ENCODE data around the gene BPIFB2.

BPIFB2 gene

DNA sequence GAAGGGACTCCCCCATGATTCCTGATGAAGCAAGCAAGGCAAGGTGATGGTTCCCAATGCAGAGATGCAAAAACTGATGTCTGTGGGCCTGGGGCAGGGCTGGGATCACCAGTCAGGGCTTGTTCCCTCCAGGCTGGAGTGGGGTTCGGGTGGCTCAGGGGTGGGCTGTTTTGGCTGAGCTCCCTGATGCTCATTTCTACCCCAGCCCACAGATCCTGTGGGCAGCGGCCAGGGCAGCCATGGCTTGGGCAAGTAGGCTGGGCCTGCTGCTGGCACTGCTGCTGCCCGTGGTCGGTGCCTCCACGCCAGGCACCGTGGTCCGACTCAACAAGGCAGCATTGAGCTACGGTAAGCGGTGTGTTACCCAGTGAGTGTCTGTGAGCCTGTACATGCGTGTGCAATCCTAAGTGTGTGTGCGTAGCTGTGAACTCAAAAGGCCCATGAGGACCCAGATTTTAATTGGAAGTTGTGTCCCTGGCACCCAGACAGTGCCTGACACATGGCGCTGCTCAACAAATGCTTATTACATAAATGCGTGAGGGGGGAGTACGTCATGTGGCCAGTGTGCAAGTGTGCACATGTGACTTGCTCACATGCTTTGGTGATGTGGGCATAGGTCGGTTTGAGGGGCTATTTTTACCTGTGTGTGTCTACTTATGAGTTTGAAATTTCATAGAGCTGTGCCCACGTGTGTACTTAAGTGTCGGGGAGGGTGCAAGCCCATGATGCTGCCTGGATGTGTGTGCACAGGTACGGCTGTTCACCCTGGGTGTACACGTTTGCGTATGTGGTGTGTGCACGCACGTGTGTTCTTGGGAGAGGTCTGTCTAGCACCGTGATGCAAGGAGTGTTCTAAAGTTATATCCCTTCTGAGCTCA, 1.1 kb downstream of the BPIFB2 start:
- DNase-seq (ENCODE audit: low read depth in 3 of 3), result no peak

DNA sequence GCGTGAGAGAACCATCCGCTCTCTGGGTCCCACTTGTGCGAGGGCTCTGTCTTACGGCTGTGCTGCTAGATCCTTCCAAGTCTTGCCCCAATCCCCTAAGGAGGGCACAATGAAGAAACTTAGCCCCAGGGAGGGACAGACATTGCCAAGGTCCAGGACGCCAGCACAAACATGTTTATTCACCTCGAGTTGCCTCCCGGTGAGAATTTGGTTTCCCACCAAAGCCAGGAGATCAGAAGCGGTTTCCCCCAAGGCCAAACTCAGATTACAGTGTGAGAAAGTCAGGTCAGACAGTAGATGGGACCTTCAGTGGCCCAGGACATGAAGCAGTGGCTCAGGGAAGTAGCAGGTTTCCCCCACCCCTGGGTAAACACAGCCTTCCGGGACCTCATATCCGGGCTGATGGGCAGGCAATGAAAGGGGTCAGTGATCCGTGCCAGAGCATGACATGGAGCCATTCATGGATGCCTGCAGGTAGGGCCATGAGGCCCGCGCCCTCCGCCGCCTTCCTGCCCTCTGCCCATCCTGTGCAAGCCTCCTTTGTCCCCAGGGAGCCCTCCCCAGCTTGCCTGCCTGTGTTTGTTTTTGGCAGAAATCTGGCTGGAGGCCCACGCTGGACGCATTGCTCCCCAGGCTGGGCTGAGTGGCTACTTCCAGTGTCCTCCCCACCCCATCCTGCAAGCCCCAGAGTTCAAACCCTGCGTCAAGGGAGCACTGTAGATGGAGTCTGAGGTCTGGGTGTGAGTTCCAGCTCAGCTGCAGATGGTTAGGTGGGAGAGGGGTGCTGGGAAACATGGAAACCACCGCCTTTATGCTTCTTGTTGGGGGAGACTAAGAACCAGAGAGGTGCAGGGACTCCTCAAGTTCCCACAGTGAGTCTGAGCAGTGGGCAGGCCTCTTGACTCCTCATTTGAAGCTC, 2.0 kb downstream of the BPIFB2 start:
- DNase-seq (ENCODE audit: low read depth in 3 of 3), result no peak

DNA sequence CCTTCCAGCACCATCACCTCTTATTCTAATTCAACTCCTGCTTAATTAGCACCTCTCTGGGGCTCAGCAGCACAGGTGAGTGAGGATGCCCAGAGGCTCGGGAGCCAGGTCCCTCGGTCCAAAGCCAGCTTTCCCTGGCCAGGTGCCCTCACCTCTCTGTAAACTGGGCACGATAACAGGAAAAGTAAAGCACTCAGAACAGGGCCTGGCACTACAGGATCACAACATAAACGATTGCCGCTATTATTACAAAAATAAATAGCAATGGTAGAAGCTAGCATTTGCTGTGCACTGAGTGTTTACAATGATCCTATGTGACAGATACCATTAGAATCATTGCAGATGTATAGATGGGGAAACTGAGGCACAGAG, 2.6 kb downstream of the BPIFB2 start:
- DNase-seq (ENCODE audit: low read depth in 3 of 3), result no peak

DNA sequence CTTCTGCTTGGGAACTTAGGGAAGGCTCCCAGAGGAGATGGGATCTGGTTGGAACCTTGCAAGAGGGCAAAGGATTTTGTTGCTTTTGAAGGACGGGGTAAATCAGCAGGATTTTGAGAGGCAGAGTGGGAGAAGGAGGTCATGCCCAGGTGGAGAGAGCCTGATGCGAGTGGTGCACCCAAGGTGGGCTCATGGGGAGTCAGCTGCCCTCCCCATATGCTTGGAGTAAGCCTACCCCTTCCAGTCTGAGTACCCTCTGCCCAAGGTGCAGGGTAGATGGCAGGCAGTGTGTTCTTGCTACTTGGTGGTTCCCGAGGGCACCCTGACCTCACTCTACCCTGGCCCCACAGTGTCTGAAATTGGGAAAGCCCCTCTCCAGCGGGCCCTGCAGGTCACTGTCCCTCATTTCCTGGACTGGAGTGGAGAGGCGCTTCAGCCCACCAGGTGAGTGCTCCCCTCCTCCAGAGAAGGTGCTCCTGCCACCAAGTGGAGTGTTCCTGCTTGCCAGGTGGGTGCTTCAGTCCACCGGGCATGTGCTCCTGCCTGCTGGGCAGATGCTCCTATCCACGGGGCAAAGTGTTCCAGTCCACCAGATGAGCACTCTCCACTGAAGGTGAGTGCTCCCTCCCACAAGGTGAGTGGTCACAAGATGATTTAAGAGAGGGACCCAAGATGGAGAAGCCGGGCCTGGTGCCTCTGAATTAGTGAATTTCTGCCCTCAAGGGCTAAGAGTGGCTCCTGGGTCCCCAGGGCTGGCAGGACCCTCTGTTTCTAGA, 3.4 kb downstream of the BPIFB2 start:
- DNase-seq (ENCODE audit: low read depth in 3 of 3), result no peak

DNA sequence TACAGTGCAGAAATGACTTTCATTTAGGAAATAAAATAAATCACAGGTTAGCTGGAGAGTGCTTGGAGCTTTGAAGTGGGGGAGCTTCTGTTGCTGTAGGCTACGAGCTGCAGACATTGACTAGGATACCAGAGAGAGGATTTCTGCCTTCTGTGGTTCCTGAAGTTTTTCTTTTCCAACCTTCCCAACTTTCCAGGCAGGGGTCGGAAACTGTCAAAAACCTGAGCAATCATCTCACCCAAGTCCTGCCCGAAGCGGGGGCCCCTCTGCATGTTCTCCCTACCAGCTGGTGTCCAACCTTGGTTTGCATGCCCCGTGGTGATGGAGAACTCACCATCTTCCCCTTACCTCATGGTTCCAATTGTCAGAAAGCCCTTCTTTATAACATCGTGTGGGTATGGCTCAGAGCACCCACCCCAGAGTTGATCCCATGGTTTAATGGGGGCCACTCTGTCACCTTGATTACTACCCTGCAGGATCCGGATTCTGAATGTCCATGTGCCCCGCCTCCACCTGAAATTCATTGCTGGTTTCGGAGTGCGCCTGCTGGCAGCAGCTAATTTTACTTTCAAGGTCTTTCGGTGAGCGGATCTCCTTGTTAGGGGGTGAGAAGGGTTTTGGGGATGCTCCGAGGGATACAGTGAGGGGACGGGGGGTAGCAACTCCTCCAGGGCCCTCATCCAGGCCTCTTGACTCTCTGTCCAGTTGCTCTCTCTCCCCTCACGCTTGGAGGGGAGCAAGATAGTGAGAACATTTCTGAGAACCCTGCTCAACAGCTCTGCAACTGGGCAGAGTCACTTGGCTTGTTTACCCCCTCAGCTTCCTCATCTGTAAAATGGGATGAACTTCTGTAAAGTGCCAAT, 5.1 kb downstream of the BPIFB2 start:
- DNase-seq (ENCODE audit: low read depth in 3 of 3), result no peak

DNA sequence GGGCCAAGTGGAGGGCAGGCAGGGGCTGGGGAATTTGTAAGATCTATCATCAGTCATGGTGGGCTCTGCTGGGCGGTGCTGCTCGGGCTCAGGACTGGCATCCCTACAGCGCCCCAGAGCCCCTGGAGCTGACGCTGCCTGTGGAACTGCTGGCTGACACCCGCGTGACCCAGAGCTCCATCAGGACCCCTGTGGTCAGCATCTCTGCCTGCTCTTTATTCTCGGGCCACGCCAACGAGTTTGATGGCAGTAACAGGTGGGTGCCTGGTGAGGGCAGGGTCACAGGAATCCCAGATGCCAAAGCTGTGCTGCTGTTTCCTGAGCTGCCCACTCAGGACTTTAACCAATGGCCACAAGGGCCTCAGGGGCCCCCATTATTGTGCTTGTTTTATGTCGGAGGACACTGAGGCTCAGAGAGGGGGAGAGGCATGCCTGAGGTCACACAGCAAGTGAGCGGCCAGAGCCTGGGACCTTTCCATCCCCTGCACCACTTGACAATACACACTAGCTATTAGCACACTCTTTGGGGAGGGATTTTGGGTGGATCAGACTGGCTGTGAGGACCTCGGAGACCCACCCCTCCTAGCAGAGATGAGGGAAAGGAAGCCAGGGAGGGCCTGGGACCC, 6.3 kb downstream of the BPIFB2 start:
- DNase-seq (ENCODE audit: low read depth in 3 of 3), result no peak

DNA sequence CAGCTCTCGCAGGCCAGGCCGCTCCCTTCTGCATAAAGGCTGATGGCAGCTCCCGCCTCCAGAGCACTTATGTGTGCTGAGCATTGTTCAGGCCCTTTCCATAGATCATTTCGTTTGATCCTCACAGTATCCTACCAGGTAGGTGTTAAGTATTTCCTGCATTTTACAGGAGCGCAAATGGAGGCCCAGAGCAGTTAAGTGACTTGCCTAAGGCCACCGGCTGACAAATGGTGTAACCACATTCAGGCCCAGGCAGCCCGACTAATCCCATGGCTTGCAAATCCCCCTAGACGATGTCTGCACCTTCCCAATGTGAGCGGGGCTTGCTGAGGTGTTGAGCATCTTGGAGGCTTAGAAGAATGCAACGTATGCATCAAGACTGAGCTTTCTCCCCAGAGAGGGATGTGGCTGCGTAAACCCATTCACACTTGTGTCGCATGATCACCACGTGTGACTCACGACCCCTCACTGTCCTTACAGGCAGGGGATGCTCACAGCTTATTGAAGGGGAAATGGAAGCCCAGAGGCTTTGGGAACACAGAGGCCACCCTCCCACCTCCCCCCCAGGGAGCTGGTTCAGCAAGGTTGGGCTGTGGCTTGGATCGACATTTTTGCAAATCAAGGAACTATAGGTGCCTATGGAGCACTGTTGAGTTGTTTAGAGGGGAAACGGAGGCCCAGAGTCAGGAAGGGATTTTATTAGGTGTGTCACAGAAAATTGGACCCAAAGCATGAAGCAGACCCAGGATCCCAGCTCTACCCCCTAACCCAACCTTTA, 7.0 kb downstream of the BPIFB2 start:
- DNase-seq (ENCODE audit: low read depth in 3 of 3), result no peak

DNA sequence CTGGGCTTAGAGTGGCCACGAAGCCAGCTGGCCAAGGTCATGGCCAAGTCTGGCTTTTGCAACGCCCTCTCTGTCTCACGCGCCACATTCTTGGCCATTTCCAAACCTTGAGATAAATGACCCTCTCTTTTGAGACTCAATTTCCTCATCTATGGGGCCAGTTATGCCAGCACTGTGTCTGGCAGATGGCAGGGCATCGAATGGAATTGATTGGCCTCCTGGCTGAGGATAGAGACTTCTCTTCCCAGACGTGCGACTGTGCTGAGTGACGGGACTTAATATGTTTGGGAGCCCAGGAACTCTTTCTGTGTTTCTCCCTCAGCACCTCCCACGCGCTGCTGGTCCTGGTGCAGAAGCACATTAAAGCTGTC, 7.6 kb downstream of the BPIFB2 start:
- no peak for DNase-seq (ENCODE audit: low read depth in 3 of 3)

DNA sequence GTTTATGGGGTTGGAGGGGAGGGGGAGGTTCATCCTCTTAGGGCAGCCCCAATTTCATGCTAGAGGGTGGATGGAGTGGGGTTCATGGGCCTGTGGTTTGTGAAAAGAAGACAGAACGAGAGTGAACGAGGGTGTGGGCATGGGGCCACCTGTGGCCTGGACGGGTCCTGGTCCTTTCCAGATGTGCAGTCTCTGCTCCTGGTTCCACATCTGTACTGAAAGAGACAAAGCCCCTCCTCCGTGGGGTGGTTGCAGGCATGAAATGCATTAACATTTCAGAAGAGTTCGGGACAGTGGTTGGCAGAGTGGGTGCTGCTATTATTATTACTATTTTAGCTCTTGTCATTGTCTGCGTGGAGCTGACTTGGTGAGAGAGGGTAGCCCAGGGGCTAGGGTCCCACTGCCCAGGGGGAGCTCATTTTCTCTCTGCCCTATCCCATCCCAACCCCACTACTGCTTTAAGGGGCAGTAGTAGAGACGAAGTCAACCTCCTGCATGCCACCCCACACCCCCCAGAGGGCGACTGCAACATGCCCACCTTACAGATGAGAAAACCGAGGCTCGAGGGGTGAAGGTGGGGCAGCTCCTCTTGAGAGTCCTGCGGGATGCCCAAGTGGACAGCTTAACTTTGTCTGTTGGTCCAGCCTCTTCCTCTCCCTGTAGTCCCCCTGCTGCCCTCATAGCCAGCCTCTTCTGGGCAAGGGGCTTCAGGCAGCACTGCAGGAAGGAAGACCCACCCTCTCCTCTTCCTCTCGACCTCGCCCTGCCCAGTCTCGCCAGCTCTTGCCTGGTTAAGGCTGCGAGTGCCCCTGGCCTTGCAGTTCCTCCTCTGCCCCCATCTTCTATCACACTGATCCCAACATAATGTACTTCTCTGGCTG, 8.4 kb downstream of the BPIFB2 start:
- no peak for DNase-seq (ENCODE audit: low read depth in 3 of 3)

DNA sequence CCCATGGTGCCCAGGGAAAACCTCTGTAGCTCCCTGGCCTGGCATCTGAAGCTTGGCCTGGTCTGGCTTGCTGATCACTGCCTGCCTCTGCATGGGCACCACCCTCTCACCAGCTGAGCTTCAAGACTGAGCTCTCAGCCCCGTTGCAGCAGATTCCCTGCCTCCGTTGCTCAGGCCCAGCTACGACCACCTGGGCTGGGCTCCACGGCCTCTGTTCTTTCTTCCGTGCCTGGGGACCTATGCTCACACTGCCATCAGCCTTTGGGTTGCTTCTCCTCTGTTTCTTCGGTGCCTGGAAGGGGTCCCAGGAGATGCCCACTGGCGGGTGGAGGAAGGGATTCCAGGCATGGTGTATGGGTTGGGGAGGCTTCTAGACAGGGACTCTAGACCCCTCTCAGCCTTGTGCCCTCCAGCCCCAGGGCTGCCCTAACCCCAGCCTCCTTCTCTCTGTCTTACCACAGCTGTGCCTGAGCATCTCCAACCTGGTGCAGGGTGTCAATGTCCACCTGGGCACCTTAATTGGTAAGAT, 9.1 kb downstream of the BPIFB2 start:
- DNase-seq (ENCODE audit: low read depth in 3 of 3), result no peak

DNA sequence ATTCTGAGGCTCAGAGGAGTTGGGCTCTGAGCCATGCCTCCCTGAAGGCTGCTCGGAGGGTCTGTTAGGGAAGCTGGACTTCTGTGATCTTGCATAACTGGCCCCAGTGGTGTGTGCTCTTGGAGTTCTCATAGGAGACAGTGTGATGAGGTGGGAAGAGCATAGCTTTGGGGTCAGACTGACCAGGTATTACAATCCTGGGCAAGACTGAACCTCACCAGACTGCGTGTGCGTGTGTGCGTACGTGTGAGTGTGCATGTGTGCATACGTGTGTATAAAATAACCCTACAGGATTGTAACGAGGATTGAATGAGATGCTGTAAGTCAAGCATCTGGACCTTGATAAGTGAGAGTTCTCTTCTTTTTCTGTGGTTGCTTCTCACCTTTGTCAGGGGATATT, 10.0 kb downstream of the BPIFB2 start:
- no peak for DNase-seq (ENCODE audit: low read depth in 3 of 3)

DNA sequence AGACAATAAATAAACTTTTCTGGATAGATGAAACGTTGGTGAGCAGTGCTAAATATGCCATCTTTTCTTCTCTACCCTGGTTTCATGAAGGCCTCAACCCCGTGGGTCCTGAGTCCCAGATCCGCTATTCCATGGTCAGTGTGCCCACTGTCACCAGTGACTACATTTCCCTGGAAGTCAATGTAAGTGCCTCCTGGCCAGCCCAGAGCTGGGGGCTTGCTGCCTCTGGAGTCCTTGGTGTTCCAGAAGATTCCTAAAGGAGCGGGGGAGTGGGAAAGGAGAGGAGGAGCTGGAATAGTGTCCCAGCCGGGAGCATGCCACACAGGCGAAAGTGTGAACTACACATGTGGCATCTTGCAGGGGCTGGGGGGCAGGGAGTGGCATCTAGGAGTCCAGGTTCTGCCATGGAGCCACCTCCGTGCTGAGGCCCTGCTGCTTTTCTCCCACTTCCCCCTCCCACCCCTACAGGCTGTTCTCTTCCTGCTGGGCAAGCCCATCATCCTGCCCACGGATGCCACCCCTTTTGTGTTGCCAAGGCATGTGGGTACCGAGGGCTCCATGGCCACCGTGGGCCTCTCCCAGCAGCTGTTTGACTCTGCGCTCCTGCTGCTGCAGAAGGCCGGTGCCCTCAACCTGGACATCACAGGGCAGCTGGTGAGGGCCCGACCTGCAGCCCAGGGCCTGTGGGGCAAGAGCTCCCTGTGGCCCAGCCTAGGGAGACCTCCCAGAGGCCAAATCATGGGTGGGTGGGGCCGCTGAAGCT, 10.8 kb downstream of the BPIFB2 start:
- no peak for DNase-seq (ENCODE audit: low read depth in 3 of 3)

DNA sequence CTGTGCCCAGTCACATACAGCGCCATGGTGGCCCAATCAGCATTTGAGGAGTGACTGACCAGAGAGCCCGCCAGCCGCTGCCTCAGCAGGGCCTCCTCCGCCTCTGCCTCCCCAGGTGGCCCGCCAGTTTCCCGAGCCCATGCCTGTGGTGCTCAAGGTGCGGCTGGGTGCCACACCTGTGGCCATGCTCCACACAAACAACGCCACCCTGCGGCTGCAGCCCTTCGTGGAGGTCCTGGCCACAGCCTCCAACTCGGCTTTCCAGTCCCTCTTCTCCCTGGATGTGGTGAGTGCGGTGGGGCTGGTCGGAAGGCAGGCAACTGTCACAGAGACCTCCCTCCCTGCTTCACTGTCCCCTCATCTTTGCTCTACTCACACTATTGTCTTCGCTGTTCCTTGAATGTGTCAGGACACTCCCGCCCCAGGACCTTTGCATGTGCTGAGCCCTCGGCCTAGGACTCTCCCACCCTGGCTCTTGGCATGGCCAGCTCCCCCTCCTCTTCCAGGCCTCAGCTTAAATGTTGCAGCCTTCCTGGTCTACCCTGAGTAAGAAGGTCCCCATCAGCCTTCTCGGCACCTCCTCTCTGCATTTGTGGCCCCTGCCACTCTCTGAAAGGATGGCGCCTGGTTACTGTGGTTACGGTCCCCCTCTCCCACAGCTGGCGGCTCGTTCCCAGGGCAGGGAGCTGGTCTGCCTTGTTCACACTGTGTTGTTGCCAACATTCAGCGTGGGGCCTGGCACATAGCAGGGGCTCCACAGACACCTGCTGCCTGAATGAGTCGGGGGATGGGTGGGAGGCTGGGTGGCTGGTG, 12.2 kb downstream of the BPIFB2 start:
- no peak for DNase-seq (ENCODE audit: low read depth in 3 of 3)

DNA sequence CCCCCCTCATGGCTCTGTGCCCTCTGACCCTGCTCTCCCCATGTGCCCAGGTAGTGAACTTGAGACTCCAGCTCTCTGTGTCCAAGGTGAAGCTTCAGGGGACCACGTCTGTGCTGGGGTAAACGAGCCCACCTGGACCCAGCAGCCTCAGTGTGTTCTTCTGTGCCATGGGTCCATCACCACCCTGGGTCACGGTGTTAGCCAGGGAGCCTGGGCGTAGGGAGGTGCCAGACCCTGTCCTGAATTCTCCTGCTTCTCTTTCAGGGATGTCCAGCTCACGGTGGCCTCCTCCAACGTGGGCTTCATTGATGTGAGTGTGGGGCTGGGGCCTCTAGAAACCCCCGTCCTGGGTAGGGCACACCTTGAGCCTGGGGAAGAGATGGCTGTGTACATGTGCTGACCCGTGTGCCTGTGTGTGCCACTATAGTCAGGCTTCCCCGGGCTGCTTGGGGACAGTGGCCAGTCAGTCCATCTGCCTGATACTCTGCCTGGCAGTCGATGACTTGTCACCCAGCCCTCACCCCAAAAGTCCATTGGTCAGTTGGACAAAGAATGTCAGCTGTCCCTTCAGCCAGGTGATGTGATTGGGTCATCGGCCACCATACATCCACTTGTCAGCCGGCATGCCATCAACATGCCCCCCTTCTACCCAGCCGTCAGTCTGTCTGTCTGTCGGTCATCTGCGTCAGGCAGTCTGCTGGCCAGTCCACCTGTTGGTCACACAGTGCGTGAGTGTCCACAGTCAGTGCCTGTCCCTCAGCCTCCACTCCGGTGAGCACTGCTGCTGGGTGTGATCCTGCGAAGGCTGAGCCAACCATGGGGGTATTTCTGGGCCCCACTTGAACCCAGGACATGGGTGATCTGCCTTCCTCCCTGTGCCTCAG, 13.0 kb downstream of the BPIFB2 start:
- DNase-seq (ENCODE audit: low read depth in 3 of 3), result no peak

DNA sequence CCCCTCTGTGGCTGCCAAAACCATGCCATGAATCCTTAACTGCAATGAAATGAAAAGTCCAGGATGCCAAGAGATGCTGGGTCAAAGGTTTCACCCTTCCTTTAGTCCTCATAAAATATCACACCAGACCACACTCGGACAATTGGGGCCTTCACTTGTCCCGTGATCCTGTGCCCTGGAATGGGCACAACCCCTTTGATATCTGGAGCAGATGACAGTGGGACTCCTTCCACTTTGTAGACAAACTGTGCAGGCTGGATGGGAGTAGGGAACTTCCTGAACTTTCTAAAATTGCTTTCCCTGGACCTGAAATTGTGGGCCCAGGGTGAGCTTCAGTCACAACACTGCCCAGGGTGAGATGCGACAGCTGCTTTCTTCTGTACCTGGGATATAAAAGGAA, 14.4 kb downstream of the BPIFB2 start:
- DNase-seq (ENCODE audit: low read depth in 3 of 3), result no peak

DNA sequence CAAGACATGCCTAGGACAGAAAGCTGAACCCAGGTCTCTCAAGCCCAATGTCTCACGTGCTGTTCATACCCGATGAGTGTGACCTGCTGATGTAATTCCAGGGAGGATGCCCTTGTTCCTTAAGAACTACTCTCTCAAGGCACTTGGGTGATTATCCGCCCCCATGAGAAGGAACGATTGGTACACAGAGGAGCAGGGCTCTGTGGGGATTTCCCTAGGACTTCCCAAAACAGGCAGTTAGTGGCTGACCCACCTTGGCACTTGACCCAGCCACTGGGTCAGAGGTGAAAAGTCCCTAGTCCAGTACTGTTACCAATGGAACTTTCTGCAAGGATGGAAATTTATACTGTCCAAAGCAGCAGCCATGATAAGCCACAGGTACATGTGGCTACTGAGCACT, 14.8 kb downstream of the BPIFB2 start:
- DNase-seq (ENCODE audit: low read depth in 3 of 3), result no peak
